Activated CD8-positive, alpha-beta T cell treated with anti-CD3 and anti-CD28 coated beads for 36 hours (primary cell): ENCODE data around the gene FKBP2. TPM values are rescaled to one million over a fixed set of nuclear protein-coding genes. Genes with fewer than 3 reads are reported as not detected.

Experiments
- ATAC-seq: fragments of 200-7000 bp; cut with Tn5 transposase; one replicate; pipeline ENCODE4 v1.10.0; 2021; ENCODE audit warnings: mild to moderate bottlenecking, moderate library complexity
- CTCF ChIA-PET: fragments of 350-600 bp; sonication (Branson Sonifier 250); formaldehyde crosslinking; loops from one replicate; lab custom pipeline; 2021; ENCODE audit warnings: antibody characterized with exemption; lab: Charles Lee
- POLR2A ChIA-PET: fragments of 350-600 bp; sonication (Branson Sonifier 250); formaldehyde crosslinking; loops from one replicate; lab custom pipeline; 2021; ENCODE audit warnings: antibody characterized with exemption; lab: Charles Lee
- DNase-seq: peaks from one replicate; pipeline ENCODE4 v3.0.0-alpha.2; 2020
- H3K27ac Mint-ChIP-seq: one replicate; pipeline ENCODE4 v1.8.0; 2021; ENCODE audit warnings: mild to moderate bottlenecking, mixed read lengths
- H3K27me3 Mint-ChIP-seq: one replicate; pipeline ENCODE4 v1.8.0; 2021; ENCODE audit warnings: mixed read lengths
- H3K36me3 Mint-ChIP-seq: one replicate; pipeline ENCODE4 v1.8.0; 2021; ENCODE audit warnings: low read depth, mixed read lengths
- H3K4me1 Mint-ChIP-seq: one replicate; pipeline ENCODE4 v1.8.0; 2021; ENCODE audit warnings: low read depth, mixed read lengths
- H3K4me3 Mint-ChIP-seq: one replicate; pipeline ENCODE4 v1.8.0; 2021; ENCODE audit warnings: mild to moderate bottlenecking, moderate library complexity, mixed read lengths
- H3K9me3 Mint-ChIP-seq: one replicate; pipeline ENCODE4 v1.8.0; 2021; ENCODE audit warnings: mixed read lengths
- CTCF ChIP-seq: fragments of 200-600 bp; IDR thresholded peaks from one replicate; pipeline ENCODE4 v1.8.0; 2022; ENCODE audit warnings: antibody characterized with exemption, mild to moderate bottlenecking
- intact Hi-C: fragments of 100-400 bp; cut with micrococcal nuclease; formaldehyde crosslinking; loops from one replicate; pipeline ENCODE4 v1.10.0; 2022
- total RNA-seq, 2 experiments: library from RNA; stranded (reverse); gene quantifications; one replicate each; pipeline ENCODE4 v1.2.3, GENCODE V29; 2021

The FKBP2 gene
- total RNA-seq, 2 experiments from 2014 or later = 23.5 to 26.9 TPM

GRCh38 chr11:64290352-64291261 is 49.7 kb downstream of the FKBP2 start:
- Mint-ChIP-seq H3K27me3 (peaks cover 35% of the 10 kb centered on the region), H3K36me3 (no peaks in the 10 kb centered on the region), H3K4me1 (peaks cover 12% of the 10 kb centered on the region), H3K9me3 (no peaks in the 10 kb centered on the region), H3K4me3 (peak overlapping the region; percentile 18), H3K27ac (no peak overlapping the region)
- POLR2A ChIA-PET = interaction anchor here (0.7 to 1.7 kb wide), 8 partner anchors 11 to 85 kb away, joined by 3 to 5 read pairs (median 4); partner anchors contain the start of gene FERMT3
- no peak for TF ChIP-seq CTCF
- intact Hi-C loops = no loop called here
- CTCF ChIA-PET = interaction anchor here (1.5 to 2.6 kb wide), 2 partner anchors 11 to 14 kb away, joined by 9 to 19 read pairs; partner anchors contain the start of gene CATSPERZ
- ATAC-seq = no peak
- DNase-seq = no peak

- ATAC-seq = no peak
- DNase-seq = no peak
- Mint-ChIP-seq H3K27me3 (peaks cover 41% of the 10 kb centered on the region), H3K9me3 (no peaks in the 10 kb centered on the region), H3K4me1 (peaks cover 10% of the 10 kb centered on the region), H3K4me3 (peak within 1 kb of the TSS; percentile 18), H3K27ac (no peak within 1 kb of the TSS), H3K36me3 (no peaks in the 10 kb centered on the region)
- intact Hi-C loops = no loop called here
- POLR2A ChIA-PET = interaction anchor here (1.6 kb wide), 2 partner anchors 26 to 40 kb away, joined by 5 read pairs; partner anchors contain the start of genes PRDX5 and TRMT112
- CTCF ChIA-PET = interaction anchor here (2.6 kb wide), 1 partner anchor 10 kb away, joined by 19 read pairs; the partner anchor contains the start of gene CATSPERZ
- no peak for TF ChIP-seq CTCF
Observed at GRCh38 chr11:64291262-64291751, 50.4 kb downstream of the FKBP2 start, which contains the start of gene KCNK4. Gene KCNK4, plus strand, starts transcription at chr11:64291302. Its CDS starts 1,717 bp downstream, at chr11:64293019.

- POLR2A ChIA-PET = interaction anchor here (0.8 to 1.6 kb wide), 4 partner anchors 10 to 87 kb away, joined by 3 to 7 read pairs (median 5); partner anchors contain the start of genes PRDX5 and TRMT112
- no peaks in the 10 kb centered on the region for H3K36me3 Mint-ChIP-seq
- H3K27ac Mint-ChIP-seq = no peak overlapping the region
- intact Hi-C loops = no loop called here
- no peak for TF ChIP-seq CTCF
- CTCF ChIA-PET = interaction anchor here (1.0 to 2.6 kb wide), 2 partner anchors 9 to 41 kb away, joined by 3 to 19 read pairs; partner anchors contain the start of gene CATSPERZ
- H3K27me3 Mint-ChIP-seq = peaks cover 47% of the 10 kb centered on the region
- no peak overlapping the region for H3K4me3 Mint-ChIP-seq
- H3K4me1 Mint-ChIP-seq = peaks cover 4% of the 10 kb centered on the region
- peak; percentile 58 for ATAC-seq
- no peak for DNase-seq
- no peaks in the 10 kb centered on the region for H3K9me3 Mint-ChIP-seq
Observed at GRCh38 chr11:64291752-64292459, 51.0 kb downstream of the FKBP2 start.

GRCh38 chr11:64292460-64293254 is 51.8 kb downstream of the FKBP2 start:
- POLR2A ChIA-PET = interaction anchor here (0.8 to 1.6 kb wide), 6 partner anchors 9 to 106 kb away, joined by 3 to 7 read pairs (median 4); partner anchors contain the start of genes PRDX5 and TRMT112
- no peak for TF ChIP-seq CTCF
- Mint-ChIP-seq H3K27me3 (peaks cover 54% of the 10 kb centered on the region), H3K27ac (no peak overlapping the region), H3K4me1 (peaks cover 3% of the 10 kb centered on the region), H3K9me3 (no peaks in the 10 kb centered on the region), H3K36me3 (no peaks in the 10 kb centered on the region), H3K4me3 (peak overlapping the region; percentile 24)
- intact Hi-C loops = no loop called here
- peak; percentile 6 for ATAC-seq
- CTCF ChIA-PET = interaction anchor here (0.8 to 1.1 kb wide), 3 partner anchors 9 to 42 kb away, joined by 3 to 4 read pairs (median 3); no protein-coding TSS in a partner anchor
- no peak for DNase-seq

Other genes with a start within 250 kb of the FKBP2 start
- gene FLRT1, start 205.2 kb upstream of the FKBP2 start, total RNA-seq = not detected
- 10 to 100 TPM; 38.7 to 38.8 TPM for gene MACROD1, start 75.0 kb upstream of the FKBP2 start, total RNA-seq
- gene STIP1, start 54.9 kb upstream of the FKBP2 start, total RNA-seq = 100 to 1,000 TPM; 396 to 416 TPM
- 100 to 1,000 TPM; 210 to 214 TPM for gene FERMT3, start 34.4 kb upstream of the FKBP2 start, total RNA-seq
- gene TRPT1, start 14.9 kb upstream of the FKBP2 start, total RNA-seq = 10 to 100 TPM; 33.7 to 41.5 TPM
- 10 to 100 TPM; 66.0 to 69.2 TPM for gene NUDT22, start 14.8 kb upstream of the FKBP2 start, total RNA-seq
- gene DNAJC4, start 10.5 kb upstream of the FKBP2 start, total RNA-seq = 10 to 100 TPM; 25.8 to 26.1 TPM
- gene VEGFB, start 6.5 kb upstream of the FKBP2 start, total RNA-seq = 100 to 1,000 TPM in 1 of 2 experiments, 10 to 100 TPM in 1; 86.6 to 104 TPM
- gene PPP1R14B, start 5.8 kb downstream of the FKBP2 start, total RNA-seq = 100 to 1,000 TPM; 285 to 287 TPM
- 1 to 10 TPM; 8.7 to 9.6 TPM for gene PLCB3, start 10.4 kb downstream of the FKBP2 start, total RNA-seq
- 10 to 100 TPM; 17.2 to 17.7 TPM for gene BAD, start 43.6 kb downstream of the FKBP2 start, total RNA-seq
- gene GPR137, start 44.8 kb downstream of the FKBP2 start, total RNA-seq = 10 to 100 TPM; 23.7 to 28.5 TPM
- under 1 TPM in 1 of 2 experiments, not detected in 1; 0.23 TPM for gene KCNK4, start 50.2 kb downstream of the FKBP2 start, total RNA-seq
- gene CATSPERZ, start 59.3 kb downstream of the FKBP2 start, total RNA-seq = under 1 TPM in 1 of 2 experiments, not detected in 1; 0.52 TPM
- 10 to 100 TPM; 37.5 to 42.4 TPM for gene ESRRA, start 64.4 kb downstream of the FKBP2 start, total RNA-seq
- 100 to 1,000 TPM; 197 TPM for gene TRMT112, start 76.5 kb downstream of the FKBP2 start, total RNA-seq
- gene PRDX5, start 77.0 kb downstream of the FKBP2 start, total RNA-seq = 100 to 1,000 TPM; 103 to 105 TPM
- gene CCDC88B, start 99.1 kb downstream of the FKBP2 start, total RNA-seq = 10 to 100 TPM; 65.8 to 76.1 TPM
- 10 to 100 TPM; 24.6 to 26.0 TPM for gene RPS6KA4, start 118.1 kb downstream of the FKBP2 start, total RNA-seq